Raji (cell line): ENCODE data around the gene KIAA0586.

Experiments
- POLR2A ChIP-seq: IDR thresholded peaks from 2 replicates; pipeline ENCODE4 v1.6.1; 2011; ENCODE audit warnings: low read depth, low read length, control low read depth; ENCODE audit not compliant: insufficient read depth

The KIAA0586 gene

DNA sequence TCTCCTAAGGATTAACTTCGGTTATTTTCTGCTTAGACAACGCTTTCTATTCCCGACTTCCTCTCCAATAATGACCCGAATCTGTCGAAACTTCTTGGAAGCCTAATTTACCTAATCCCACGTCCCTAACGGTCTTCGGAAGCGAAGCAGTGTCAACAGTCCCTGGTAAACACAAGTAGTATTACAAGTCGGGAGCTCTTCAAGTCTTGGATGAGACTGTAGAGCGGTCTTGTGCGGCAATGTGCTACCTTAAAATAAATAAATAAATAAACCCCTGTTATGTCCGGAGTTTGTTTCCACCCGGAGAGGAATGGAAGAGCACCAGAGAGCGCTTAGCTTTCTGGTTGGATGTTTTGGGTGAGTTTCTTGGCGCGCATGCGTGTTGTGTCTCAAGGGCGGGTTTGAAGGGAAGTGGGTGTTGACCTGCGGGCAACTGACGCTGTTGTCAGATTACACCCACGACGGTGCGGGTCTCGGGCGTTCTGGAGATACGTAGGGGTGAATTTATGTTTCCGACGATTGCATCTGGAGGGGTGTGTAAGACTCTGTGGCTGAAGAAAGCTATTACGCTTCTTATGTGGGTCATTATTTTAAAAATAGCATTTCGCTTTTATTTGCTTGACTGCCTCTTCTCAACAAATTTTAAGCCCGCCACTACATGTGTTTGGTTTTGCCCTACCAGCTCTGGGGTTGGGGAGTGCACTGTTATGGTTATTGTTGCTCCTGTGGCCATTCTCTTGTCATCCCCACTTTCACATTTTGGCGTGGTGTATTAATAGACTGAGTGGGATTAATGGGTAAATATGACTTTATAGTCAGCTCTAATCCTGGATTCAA is at the start of gene KIAA0586, which contains the start of gene TIMM9:
TSS of gene KIAA0586 (plus strand) at position 439 of the 837 bp plus-strand sequence. CDS start 546 bp downstream, outside the sequence.
TSS of gene TIMM9 (minus strand) at position 251 of the 837 bp plus-strand sequence. CDS start 15,586 bp downstream, outside the sequence.
- peak; percentile 87 for TF ChIP-seq POLR2A

DNA sequence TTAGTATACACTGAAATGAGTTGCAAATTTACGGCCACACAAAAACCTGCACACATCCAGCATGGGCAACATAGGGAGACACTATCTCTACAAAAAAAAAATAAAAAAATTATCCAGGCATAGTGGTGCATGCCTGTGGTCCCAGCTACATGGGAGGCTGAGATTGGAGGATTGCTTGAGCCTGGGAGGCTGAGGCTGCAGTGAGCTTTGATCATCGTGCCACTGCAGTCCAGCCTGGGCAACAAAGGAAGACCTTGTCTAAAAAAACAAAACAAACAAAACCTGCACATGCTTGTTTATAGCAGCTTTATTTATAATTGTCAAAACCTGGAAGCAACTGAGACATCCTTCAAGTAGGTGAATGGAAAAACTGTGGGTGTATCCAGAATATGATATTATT is 36.7 kb upstream of the KIAA0586 start:
- no peak for TF ChIP-seq POLR2A

DNA sequence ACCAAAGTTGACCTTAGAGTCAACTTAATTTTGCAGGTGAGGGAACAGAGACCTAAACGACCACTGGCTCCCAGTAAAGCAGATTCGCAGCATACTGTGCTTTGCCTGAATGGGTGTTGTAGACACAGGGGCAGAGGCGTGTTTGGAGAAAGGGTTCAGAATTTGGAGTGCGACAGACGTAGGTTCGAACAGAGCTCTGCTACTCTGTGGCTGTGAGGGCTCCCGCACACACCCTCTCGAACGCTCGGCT is 32.0 kb upstream of the KIAA0586 start:
- TF ChIP-seq POLR2A: no peak

DNA sequence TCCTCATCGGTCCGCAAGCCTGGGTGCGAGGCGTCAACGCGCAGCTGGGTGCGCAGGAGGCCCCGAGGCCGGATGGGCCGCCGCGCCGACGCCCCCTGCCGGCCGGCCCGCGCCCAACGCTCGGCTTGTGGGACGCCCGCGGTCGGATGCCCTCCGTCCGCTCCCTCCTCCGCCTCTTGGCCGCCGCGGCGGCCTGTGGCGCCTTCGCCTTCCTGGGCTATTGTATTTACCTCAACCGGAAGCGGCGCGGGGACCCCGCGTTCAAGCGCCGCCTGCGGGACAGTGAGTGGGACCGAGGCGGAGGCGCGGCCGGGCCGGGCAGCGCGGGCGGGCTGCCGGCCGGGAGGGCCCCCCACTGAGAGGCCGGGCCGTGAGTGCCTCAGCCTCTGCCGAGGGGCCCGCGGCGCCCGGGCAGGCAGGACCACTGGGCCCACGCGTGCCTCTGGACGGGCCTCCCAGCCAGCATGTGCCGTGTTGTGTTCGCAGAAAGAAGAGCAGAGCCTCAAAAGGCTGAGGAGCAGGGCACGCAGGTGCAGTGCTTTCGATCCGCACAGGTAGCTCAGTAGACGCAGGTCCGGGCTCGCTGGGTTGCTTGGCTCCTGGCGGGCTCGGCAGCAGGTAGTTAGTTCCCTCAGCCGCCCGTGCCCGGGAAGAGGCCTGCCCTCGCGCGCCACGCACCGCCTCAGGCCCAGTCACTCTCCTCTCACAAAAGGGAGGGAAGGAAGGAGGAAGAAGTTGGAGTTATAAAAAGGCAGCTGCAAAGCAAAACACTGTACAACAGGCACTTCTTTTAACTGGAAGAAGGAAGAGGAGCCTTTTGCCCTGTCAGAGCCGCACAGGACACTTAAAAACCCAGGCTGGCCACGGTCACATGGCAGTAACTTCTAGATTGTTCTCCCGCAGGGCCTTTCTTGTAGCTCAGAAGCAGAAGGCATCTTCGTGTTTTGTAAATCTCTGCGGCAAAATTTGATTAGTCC is 31.4 kb upstream of the KIAA0586 start, which contains the start of gene TOMM20L:
TSS of gene TOMM20L (plus strand) at position 119 of the 977 bp plus-strand sequence. CDS start at position 147, 28 bp downstream.
- TF ChIP-seq POLR2A: no peak

DNA sequence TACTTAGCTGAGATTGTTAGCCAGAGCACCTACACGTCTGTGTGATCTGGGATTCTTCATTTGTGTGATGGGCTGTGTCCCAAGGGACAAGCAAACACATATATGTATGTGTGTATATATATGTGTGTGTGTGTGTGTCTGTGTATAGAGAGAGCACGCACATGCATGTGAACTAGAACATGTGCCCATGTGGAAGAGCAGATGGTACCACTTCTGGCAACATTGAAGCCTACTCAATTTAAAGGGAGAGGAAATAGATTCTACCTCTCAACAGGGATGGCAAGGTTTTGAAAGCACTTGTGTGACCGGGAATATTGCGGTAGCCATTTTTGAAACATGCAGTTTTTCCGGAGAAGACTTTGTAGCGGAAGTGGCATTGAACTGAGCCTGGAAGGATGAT is 30.4 kb upstream of the KIAA0586 start:
- TF ChIP-seq POLR2A: no peak

DNA sequence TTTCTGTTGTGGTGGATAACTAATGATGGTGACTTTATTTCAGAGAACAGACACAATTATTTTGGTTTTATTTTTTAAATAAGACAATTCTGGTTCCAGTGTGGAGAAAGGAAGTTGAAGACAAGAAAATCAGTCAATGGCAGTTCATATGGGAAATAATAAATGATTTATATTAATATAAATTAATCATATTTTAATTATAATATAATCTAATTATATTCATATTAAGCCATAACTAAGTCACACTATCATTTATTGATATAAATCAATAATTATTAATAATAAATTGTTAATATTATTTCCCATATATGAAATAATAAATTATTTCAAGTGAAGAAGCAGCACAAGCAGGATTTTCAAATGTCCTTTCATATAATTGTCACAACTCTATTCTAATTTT is 29.0 kb upstream of the KIAA0586 start:
- TF ChIP-seq POLR2A: no peak

DNA sequence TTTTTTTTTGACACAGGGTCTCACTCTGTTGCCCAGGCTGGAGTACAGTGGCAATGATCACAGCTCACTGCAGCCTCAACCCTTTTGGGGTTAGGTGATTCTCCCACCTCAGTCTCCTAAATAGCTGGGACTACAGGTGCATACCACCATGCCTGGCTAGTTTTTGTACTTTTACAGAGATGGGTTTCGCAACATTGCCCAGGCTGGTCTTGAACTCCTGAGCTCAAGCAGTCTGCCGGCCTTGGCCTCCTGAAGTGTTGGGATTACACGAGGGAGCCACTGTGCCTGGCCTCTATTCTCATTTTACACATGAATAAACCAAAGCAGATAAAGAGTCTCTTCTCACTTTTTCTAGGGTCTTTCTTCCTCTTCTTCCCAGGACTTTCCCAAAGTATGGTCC is 28.6 kb upstream of the KIAA0586 start:
- TF ChIP-seq POLR2A: no peak

DNA sequence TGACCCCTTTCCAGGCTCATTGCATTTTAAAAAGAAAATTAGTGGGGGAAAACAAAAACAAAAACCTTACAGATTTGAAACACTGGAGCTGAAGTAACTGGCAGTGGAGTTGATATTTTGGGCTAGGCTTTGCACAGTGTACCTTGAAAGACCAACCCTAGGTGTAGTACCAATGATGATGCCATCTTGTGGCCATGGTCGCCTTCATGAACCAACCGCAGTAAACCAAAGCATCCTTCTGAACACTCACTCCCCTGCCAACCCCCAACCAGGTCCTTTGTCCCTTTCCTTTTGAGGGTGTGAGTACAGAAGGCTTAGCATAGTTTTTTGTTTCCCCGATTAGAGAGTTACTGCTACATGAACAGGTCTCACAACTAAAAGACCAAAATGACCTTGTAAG is 25.9 kb upstream of the KIAA0586 start:
- TF ChIP-seq POLR2A: no peak

DNA sequence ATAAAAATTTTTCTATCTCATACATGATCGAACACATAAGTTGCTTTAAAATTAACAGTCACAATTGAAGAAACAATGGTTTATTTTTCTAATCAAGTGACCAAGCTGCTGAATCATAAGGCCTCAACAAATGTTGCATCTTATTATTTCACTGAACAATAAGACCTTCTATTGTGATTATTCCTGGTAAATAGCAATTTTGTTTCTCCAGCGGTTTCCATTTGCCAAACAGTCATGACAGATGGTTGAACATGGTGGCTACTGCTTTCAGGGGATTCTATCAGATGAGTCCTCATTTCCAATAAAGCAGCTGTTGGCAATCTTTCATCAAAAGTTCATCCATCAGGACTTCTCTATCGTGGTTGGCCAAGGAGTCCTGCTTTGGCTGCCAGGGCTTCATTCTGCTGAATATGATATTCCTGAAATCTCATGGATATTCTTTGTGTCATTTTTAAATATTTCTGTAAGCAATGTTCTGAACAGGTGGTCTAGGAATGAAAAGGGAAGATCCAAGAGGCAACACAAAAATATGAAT is 18.8 kb upstream of the KIAA0586 start:
- TF ChIP-seq POLR2A: no peak

DNA sequence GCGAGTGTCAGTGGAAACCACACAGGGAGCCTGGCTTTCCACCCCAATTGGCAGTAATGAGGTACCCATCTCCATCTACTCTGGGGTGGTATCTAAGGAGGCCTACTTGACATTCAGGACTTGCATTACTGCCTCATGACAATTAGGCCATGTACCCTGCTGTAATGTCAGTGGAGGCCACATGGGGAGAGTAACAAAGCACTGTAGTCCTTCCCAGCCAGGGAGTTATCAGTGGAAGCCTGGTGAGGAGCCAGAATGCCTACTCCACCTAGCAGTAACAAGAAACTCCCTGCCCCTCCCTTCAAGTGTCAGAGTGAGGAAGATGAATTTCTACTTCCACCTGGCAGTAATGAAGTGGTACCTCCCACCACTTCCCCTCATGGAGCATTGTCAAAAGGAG is 12.7 kb upstream of the KIAA0586 start:
- TF ChIP-seq POLR2A: no peak

DNA sequence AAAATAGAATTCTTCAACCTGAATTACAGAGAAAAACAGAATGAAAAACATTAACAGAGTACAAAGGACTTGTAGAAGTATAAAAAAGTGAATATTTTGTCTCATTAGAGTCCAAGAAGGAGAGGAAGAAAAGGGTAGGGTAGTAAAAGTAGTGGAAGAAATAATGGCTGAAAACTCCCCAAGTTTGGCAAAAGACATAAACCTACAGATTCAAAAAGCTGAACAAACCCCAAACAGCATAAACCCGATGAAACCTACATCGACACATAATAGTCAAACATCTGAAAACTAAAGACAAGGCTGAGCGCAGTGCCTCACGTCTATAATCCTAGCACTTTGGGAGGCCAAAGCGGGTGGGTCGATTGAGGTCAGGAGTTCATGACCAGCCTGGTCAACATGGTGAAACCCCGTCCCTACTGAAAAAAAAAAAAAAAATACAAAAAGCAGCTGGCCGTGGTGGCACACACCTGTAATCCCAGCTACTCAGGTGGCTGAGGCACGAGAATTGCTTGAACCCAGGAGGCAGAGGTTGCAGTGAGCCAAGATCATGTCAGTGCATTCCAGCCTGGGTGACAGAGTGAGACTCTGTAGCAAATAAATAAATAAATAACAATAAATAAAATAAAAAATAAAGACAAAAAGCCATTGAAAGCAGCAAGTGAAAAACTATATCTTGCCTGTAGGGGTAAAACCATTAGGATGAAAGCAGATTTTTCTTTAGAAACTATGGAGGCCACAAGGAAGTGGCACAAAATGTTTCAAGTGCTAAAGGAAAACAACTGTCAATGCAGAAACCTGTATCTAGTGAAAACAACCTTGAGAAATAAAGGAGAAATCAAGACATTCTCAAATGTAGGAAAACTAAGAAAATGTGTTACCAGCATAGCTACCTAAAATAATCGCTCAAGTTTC is 11.6 kb upstream of the KIAA0586 start:
- no peak for TF ChIP-seq POLR2A

DNA sequence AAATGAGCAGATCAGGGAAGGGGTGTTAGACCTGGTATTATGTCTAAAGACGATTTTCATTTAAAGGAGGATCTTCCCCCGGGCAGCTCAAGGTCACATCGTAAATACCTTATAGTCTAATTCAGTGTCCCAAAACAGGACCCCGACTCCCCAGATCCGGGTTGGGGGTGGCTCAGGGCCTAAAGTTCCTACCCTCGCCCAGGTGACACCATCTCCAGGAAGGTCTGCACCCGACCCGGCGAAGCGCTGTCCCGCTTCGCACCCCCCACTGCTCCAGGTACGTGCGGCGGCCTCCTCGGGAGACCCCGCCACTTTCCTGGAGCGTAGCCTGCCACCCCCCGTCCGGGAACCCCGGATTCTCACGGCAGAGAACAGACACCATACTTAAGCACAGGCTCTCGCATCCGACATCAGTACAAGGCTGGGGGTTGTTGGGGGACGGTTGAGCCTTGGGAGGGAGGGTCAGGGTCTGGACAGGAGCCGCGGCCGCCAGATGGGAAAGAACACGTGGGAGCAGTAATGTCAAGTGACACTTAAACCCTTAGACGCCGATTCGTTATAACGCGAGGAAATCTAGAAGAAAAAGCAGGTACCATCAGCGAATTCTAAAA is 744 bp upstream of the KIAA0586 start:
- peak; percentile 57 for TF ChIP-seq POLR2A

DNA sequence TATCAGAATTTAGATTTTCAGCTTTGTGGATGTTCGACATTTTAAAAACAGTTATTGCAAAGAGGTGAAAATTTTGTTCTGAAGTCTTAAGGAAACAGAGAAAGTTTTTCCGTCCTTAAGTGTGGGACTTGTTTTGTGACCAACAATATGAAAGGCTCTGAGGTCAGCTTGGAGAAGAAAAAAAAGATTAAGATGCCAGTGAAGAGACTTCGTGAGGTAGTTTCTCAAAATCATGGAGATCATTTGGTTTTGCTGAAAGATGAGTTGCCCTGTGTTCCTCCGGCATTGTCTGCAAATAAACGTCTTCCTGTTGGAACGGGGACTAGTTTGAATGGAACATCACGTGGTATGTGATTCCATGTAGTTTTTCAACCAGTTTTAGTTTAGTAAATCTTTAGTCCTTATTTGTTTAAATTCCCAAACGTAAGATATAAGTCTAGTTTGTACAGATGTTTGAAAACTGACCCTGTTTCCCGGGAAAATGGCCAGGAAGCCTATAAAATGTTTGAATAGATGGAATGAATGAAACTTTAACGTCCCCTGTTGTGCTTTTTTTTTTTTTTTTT is 682 bp downstream of the KIAA0586 start:
- no peak; the same call in 1 of the 2 replicates for TF ChIP-seq POLR2A

DNA sequence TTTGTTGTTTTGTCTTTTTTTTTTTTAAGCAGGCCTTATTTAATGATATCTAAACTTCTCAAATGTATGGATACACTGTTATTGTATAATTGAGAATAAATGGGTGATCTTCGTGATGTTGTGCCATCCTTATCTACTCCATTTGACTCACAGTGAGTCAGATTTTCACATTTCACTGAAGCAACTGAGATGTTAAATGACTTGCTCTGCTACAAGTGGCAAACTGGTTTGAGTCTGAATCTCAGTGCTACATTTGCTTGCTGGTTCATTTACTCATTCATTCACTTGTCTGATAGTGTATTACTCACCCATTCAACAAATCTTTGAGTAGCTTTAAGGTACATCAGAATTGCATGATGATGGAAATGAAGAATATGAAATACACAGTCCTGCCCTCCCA is 2.6 kb downstream of the KIAA0586 start:
- TF ChIP-seq POLR2A: no peak
